A549 (cell line): ENCODE data around the gene EGFL7.

Source experiments
- JUNB ChIP-seq: fragments of >200 bp; sonication (Bioruptor Twin); formaldehyde crosslinking; IDR thresholded peaks from 2 replicates; pipeline ENCODE4 v1.6.1; 2016
- TF ChIP-seq, protein P1 (sequence below): fragments of >200 bp; sonication (Bioruptor Twin); formaldehyde crosslinking; IDR thresholded peaks from 3 replicates; pipeline ENCODE4 v1.5.1; 2016

DNA sequence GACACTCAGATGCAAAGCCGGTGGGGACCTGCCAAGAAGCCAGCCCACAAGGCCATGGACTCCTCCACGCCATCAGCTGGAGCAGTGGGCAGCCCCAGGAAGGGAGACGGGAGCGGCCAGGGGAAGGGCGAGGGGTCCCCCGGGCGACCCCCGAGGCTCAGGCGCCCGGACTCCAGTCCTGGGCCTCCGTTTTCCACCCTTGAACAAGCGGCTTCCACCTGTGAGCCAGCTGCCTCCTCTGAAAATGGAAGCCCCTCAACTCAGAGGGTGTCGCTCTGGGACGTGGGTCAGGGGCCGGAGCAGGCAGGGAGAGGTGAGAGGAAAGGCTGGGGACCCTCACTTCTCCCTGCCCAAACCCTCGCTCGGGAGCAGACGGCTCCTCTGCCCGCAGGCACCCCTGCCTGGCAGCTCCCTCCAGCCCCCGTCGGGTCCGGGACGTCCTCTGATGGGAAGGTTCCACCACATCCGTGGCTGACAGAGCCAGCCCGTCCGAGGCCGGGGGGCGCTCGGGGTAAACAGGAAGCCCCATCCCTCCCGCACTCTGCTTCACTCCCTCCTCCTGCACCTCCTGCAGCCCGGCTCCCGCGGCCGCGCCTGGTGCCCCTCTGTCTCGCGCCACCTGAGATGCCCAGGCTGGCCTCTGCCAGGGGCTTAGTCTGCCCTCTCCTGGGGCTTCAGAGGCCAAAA is 3.7 kb upstream of the EGFL7 start:
- no peak for TF ChIP-seq JUNB
- TF ChIP-seq, protein P1, sequence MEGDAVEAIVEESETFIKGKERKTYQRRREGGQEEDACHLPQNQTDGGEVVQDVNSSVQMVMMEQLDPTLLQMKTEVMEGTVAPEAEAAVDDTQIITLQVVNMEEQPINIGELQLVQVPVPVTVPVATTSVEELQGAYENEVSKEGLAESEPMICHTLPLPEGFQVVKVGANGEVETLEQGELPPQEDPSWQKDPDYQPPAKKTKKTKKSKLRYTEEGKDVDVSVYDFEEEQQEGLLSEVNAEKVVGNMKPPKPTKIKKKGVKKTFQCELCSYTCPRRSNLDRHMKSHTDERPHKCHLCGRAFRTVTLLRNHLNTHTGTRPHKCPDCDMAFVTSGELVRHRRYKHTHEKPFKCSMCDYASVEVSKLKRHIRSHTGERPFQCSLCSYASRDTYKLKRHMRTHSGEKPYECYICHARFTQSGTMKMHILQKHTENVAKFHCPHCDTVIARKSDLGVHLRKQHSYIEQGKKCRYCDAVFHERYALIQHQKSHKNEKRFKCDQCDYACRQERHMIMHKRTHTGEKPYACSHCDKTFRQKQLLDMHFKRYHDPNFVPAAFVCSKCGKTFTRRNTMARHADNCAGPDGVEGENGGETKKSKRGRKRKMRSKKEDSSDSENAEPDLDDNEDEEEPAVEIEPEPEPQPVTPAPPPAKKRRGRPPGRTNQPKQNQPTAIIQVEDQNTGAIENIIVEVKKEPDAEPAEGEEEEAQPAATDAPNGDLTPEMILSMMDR, result no peak
